HG03571 (cell line): Measurements from ENCODE around the gene BDNF.
"Not testable (repeated sequence)": the region's sequence is repeated elsewhere in the genome, so short reads cannot be mapped to it uniquely, and the experiment has no call there.

Experiments used
- ATAC-seq: cut with Tn5 transposase; IDR thresholded peaks from one replicate; pipeline ENCODE4 v1.9.1; 2021; ENCODE audit not compliant: unreplicated experiment

BDNF gene

GRCh38 chr11:27672836-27673464, 27.3 kb downstream of the BDNF start:
- ATAC-seq: no peak

GRCh38 chr11:27665508-27666101, 34.6 kb downstream of the BDNF start:
- not testable (repeated sequence) for ATAC-seq

- ATAC-seq: no peak
These were observed 36.9 kb downstream of the BDNF start for GRCh38 chr11:27663326-27663725.

GRCh38 chr11:27660171-27660570, 40.1 kb downstream of the BDNF start:
- no peak for ATAC-seq

GRCh38 chr11:27658535-27659236, 41.6 kb downstream of the BDNF start:
- ATAC-seq: no peak

- no peak for ATAC-seq
These were observed 43.3 kb downstream of the BDNF start for GRCh38 chr11:27656806-27657483.

GRCh38 chr11:27656320-27656719, 43.9 kb downstream of the BDNF start:
- ATAC-seq: no peak

GRCh38 chr11:27653990-27654758, 46.1 kb downstream of the BDNF start:
- no peak for ATAC-seq

- no peak for ATAC-seq
These were observed 48.5 kb downstream of the BDNF start for GRCh38 chr11:27651711-27652110.

- ATAC-seq: no peak
These were observed 49.3 kb downstream of the BDNF start for GRCh38 chr11:27650988-27651387.

GRCh38 chr11:27649800-27650199, 50.5 kb downstream of the BDNF start:
- no peak for ATAC-seq

- ATAC-seq: no peak
These were observed 51.4 kb downstream of the BDNF start for GRCh38 chr11:27648840-27649239.

GRCh38 chr11:27646051-27646818, 54.0 kb downstream of the BDNF start:
- no peak for ATAC-seq

GRCh38 chr11:27642954-27643353, 57.3 kb downstream of the BDNF start:
- ATAC-seq: no peak

- ATAC-seq: no peak
These were observed 59.3 kb downstream of the BDNF start for GRCh38 chr11:27640954-27641353.

- no peak for ATAC-seq
These were observed 64.7 kb downstream of the BDNF start for GRCh38 chr11:27635567-27636037.

GRCh38 chr11:27634776-27635175, 65.5 kb downstream of the BDNF start:
- not testable (repeated sequence) for ATAC-seq

GRCh38 chr11:27634282-27634681, 66.0 kb downstream of the BDNF start:
- ATAC-seq: not testable (repeated sequence)

GRCh38 chr11:27629023-27629422, 71.2 kb downstream of the BDNF start:
- ATAC-seq: not testable (repeated sequence)

- no peak for ATAC-seq
These were observed 72.3 kb downstream of the BDNF start for GRCh38 chr11:27627979-27628378.
